GM19193 (cell line): ENCODE data around the gene FAM162A.
A peak's percentile ranks its signal among the peaks of the same experiment; 100 is the strongest.

Experiments
- POLR2A ChIP-seq: IDR thresholded peaks from 4 replicates; pipeline ENCODE4 v1.6.1; 2011; ENCODE audit not compliant: insufficient read depth, insufficient read length; ENCODE audit errors: extremely low read depth

FAM162A gene

GRCh38 chr3:122403489-122403888 lies 19.5 kb downstream of the FAM162A start:
- TF ChIP-seq POLR2A, result no peak

DNA sequence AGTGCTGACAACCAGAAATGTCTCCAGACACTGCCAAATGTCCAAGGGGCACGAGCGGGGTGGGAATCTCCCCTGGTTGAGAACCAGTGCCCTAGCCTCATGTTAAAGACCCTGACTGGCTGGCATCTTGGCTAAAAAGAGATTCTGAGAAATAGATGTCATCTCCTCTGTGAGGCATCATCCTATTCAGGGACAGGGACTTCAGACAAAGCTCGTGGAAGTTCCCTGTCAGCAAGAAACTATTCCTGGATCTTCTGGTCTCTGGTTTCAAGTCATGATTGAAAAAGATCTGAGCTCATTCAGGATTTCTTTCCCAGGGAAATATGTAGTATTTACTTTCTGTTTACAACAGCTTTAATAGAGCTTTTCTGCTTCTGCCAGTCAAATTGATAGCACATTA lies 21.0 kb downstream of the FAM162A start:
- no peak for TF ChIP-seq POLR2A

GRCh38 chr3:122406198-122406597 lies 22.2 kb downstream of the FAM162A start:
- TF ChIP-seq POLR2A, result no peak

GRCh38 chr3:122407946-122408345 lies 24.0 kb downstream of the FAM162A start:
- no peak for TF ChIP-seq POLR2A

- no peak for TF ChIP-seq POLR2A
Measured at GRCh38 chr3:122409446-122409845, 25.5 kb downstream of the FAM162A start.

GRCh38 chr3:122410111-122410510 lies 26.1 kb downstream of the FAM162A start:
- no peak for TF ChIP-seq POLR2A

GRCh38 chr3:122410639-122411038 lies 26.7 kb downstream of the FAM162A start:
- TF ChIP-seq POLR2A, result no peak

- TF ChIP-seq POLR2A, result no peak
Measured at GRCh38 chr3:122414391-122414790, 30.4 kb downstream of the FAM162A start.

- no peak for TF ChIP-seq POLR2A
Measured at GRCh38 chr3:122415104-122415744, 31.2 kb downstream of the FAM162A start.

DNA sequence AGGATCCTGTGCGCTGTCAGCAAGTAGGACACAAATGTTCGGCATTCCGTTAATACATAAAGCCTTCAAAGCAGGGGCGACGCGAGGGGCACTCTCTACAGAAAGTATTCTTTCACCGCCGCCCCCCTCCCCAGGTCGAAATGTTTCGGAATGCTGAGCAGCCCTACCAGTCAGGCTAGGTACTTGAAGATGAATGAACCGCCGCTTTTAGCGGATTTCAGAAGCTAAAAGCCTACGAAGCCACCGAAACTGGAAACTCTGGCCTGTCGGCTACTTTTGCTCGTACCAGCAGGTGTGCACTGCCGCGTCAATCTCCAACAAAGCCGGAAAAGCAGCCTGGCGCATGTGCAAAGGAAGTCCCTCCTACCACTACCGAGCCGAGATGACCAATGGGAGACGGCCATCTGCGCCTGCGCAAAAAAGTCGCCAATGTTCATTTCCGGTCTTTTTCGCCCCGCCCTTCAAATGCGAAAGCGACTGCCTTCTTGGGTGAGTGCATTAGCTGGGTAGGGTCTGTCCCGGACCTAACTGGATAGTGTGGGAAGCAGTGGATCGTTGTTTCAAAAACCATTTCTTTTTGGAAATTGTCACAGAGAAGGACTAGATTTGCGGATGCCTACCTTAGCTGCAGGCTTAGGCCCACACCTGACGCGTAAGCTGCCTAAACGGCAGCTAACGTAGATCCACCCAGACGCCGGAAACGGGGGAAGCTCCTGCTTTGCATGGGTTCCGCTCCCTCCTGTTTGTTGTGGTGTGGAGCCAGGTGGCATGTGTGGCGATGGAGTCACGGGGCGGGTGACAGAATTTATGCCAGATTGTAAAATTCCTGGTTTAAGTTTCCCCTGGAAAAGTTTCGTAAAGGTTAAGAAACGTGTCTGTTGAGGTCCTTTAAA lies 32.0 kb downstream of the FAM162A start, which contains the start of gene WDR5B:
WDR5B (minus strand) TSS at position 301 of the 893 bp plus-strand sequence. CDS start 534 bp downstream, outside the sequence.
- TF ChIP-seq POLR2A, result peak; percentile 95

DNA sequence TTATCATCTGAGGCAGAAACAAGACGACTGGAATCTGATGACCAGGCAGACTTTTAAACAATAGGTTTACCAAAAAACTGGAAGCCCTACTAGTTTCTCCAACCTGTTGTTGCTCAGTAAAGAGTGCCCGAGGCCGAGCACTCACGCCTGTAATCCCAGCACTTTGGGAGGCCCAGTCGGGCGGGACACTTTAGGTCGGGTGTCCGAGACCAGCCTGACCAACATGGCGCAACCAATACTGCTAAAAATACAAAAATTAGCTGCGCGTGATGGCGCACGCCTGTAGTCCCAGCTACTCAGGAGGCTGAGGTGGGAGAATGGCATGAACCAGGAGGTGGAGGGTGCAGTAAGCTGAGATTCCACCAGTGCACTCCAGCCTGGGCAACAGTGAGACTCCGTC lies 33.0 kb downstream of the FAM162A start:
- no peak for TF ChIP-seq POLR2A

DNA sequence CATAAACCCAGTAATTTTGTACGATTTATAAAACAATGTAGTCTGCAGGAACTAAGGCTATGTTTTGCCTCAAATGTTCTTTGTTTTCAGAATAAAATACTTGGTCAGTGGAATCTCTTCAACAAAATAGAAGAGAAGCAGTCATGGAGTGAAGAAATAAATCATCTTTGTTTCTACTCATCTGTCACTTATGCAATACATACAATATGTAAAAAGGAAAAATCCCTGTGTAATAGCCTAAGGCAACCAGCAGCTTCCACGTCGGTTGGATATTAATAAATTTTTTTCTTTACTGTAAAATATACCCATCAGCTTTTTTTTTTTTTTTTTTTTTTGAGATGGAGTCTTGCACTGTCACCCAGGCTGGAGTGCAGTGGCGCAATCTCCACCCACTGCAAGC lies 37.1 kb downstream of the FAM162A start:
- TF ChIP-seq POLR2A, result no peak

GRCh38 chr3:122421836-122422235 lies 37.9 kb downstream of the FAM162A start:
- TF ChIP-seq POLR2A, result no peak

DNA sequence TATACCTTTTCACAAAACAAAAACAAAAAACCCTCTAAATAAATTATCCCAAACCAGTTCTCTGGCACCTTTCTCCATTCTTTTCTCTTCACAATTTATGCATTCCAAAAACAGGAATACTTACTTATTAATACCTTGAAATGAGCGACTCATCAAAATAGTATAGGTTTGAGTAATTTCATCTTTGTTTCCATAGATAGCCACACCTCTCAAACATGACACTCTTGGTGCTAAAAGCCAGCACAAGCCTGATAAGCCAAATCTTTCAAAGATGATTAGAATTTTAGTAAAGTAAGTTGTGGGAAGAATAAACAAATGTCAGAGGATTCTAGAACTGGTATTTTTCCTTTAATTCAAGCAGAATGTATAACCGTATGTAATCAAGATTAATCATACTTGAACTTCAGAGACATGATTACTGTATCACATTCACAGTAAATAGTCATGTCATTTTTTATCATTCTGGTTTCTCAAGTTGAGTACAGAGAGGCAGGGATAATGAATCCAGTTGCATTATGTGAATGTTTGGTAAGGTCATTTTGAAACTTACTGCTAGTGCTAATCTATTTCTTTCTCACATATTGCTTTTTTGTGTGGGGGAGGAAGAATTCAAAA lies 44.0 kb downstream of the FAM162A start:
- no peak for TF ChIP-seq POLR2A

DNA sequence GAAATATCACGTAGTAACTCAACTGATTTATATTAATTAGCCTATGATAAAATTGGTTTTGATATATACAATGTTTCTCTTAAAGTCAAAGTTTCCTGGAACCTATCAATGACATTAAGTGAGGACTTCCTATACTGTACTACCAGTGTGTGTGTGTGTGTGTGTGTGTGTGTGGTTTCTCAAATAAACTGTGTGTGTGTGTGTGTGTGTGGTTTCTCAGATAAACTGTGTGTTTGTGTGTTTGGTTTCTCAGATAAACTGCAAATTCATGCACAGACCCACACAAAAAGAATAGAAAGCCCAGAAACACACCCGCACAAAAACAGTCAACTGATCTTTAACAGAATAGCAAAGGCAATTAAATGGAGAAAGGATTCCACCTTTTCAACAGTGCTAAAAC lies 46.4 kb downstream of the FAM162A start:
- no peak for TF ChIP-seq POLR2A
